IPS-15b (cell line): Measurements from ENCODE around the gene SYNJ2.

Source experiments
- H3K27me3 ChIP-seq: one replicate; pipeline ENCODE4 v1.6.1; 2013; ENCODE audit warnings: low read length; ENCODE audit not compliant: control insufficient read depth, insufficient read depth
- H3K36me3 ChIP-seq: one replicate; pipeline ENCODE4 v1.6.1; 2013; ENCODE audit warnings: low read length; ENCODE audit not compliant: control insufficient read depth, insufficient read depth
- H3K4me1 ChIP-seq: one replicate; pipeline ENCODE4 v1.6.1; 2013; ENCODE audit warnings: mild to moderate bottlenecking, low read length; ENCODE audit not compliant: control insufficient read depth, insufficient read depth
- H3K4me3 ChIP-seq: one replicate; pipeline ENCODE4 v1.5.1; 2013; ENCODE audit warnings: low read depth, low read length
- H3K9ac ChIP-seq: one replicate; pipeline ENCODE4 v1.6.1; 2013; ENCODE audit warnings: low read depth, mild to moderate bottlenecking, low read length
- H3K9me3 ChIP-seq: one replicate; pipeline ENCODE4 v1.6.1; 2013; ENCODE audit warnings: mild to moderate bottlenecking, low read length; ENCODE audit not compliant: control insufficient read depth, insufficient read depth

SYNJ2 gene

GRCh38 chr6:158104696-158105095, 123.0 kb downstream of the SYNJ2 start:
- no peaks in the 10 kb centered on the region for H3K36me3 ChIP-seq
- H3K4me3 ChIP-seq, result no peak overlapping the region
- no peaks in the 10 kb centered on the region for H3K27me3 ChIP-seq
- H3K9me3 ChIP-seq, result no peaks in the 10 kb centered on the region
- no peaks in the 10 kb centered on the region for H3K4me1 ChIP-seq
- no peak overlapping the region for H3K9ac ChIP-seq

GRCh38 chr6:158109748-158110147, 128.1 kb downstream of the SYNJ2 start:
- no peaks in the 10 kb centered on the region for H3K36me3 ChIP-seq
- no peaks in the 10 kb centered on the region for H3K4me1 ChIP-seq
- no peak overlapping the region for H3K4me3 ChIP-seq
- no peaks in the 10 kb centered on the region for H3K9me3 ChIP-seq
- no peaks in the 10 kb centered on the region for H3K27me3 ChIP-seq
- H3K9ac ChIP-seq, result no peak overlapping the region

- no peaks in the 10 kb centered on the region for H3K27me3 ChIP-seq
- no peaks in the 10 kb centered on the region for H3K9me3 ChIP-seq
- H3K9ac ChIP-seq, result no peak overlapping the region
- no peak overlapping the region for H3K4me3 ChIP-seq
- no peaks in the 10 kb centered on the region for H3K36me3 ChIP-seq
- H3K4me1 ChIP-seq, result no peaks in the 10 kb centered on the region
These were observed 129.3 kb downstream of the SYNJ2 start for GRCh38 chr6:158110986-158111385.

DNA sequence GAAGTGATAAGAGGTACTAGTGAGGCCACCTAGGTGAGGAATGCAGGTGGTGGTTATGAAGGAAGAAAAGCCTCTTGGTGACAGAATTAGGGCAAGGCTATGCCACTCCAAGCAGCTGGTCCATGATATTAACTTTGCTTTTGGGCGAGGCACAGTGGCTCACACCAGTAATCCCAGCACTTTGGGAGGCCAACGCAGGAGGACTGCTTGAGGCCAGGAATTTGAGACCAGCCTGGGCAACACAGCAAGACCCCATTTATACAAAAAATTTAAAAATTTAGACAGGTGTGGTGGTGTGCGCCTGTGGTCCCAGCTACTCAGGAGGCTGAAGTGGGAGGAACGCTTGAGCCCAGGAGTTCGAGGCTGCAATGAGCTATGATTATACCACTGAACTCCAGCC, 130.3 kb downstream of the SYNJ2 start:
- Histone ChIP-seq H3K9me3 (no peaks in the 10 kb centered on the region), H3K9ac (no peak overlapping the region), H3K4me3 (no peak overlapping the region), H3K27me3 (no peaks in the 10 kb centered on the region), H3K4me1 (no peaks in the 10 kb centered on the region), H3K36me3 (no peaks in the 10 kb centered on the region)

DNA sequence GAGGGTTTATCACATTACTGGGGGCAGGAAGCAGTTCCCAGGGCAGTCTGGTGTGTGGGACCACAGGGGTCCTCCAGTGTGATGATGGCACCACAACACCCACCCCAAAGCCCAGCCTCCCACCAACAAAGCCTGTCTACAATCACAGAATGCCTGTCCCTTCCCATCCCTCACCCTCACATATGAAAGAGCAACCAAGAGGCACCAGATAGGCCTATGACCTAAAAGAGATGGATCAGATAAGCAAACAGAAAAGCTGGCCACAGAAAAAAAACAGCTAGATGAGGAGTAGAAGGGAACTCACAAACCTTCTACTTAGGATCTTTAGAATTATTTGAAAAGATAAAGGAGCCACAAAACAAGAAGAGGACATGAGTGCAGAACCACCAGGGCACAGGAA, 132.1 kb downstream of the SYNJ2 start:
- Histone ChIP-seq H3K4me1 (no peaks in the 10 kb centered on the region), H3K4me3 (no peak overlapping the region), H3K27me3 (no peaks in the 10 kb centered on the region), H3K9me3 (no peaks in the 10 kb centered on the region), H3K9ac (no peak overlapping the region), H3K36me3 (no peaks in the 10 kb centered on the region)

GRCh38 chr6:158115102-158115501, 133.4 kb downstream of the SYNJ2 start:
- H3K4me1 ChIP-seq, result no peaks in the 10 kb centered on the region
- no peaks in the 10 kb centered on the region for H3K27me3 ChIP-seq
- H3K9ac ChIP-seq, result no peak overlapping the region
- H3K4me3 ChIP-seq, result no peak overlapping the region
- no peaks in the 10 kb centered on the region for H3K9me3 ChIP-seq
- peaks cover 1% of the 10 kb centered on the region for H3K36me3 ChIP-seq

- H3K4me1 ChIP-seq, result no peaks in the 10 kb centered on the region
- no peaks in the 10 kb centered on the region for H3K9me3 ChIP-seq
- no peak overlapping the region for H3K4me3 ChIP-seq
- peaks cover 5% of the 10 kb centered on the region for H3K36me3 ChIP-seq
- no peak overlapping the region for H3K9ac ChIP-seq
- H3K27me3 ChIP-seq, result no peaks in the 10 kb centered on the region
These were observed 133.8 kb downstream of the SYNJ2 start for GRCh38 chr6:158115508-158115907.

- Histone ChIP-seq H3K4me1 (no peaks in the 10 kb centered on the region), H3K9me3 (no peaks in the 10 kb centered on the region), H3K36me3 (peaks cover 5% of the 10 kb centered on the region), H3K4me3 (no peak overlapping the region), H3K27me3 (no peaks in the 10 kb centered on the region), H3K9ac (no peak overlapping the region)
These were observed 137.2 kb downstream of the SYNJ2 start for GRCh38 chr6:158118886-158119285.

DNA sequence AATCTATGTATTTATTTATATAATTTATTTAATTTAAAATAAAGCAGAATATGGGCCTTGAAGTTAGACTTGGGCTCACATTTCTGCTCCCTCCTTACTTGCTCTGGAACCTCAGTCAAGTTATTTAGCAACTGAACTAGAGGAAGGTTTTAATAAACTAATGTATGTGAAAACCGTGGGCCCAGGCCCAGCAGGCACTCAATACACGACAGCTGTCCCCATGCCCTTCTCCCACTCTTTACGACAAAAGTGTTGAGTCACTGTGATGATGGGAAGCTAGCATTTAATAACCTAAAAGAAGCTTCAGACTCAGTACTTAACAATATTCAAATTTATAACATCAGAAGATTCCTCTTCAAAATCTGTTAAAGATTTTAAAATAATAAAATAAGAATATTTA, 139.7 kb downstream of the SYNJ2 start:
- Histone ChIP-seq H3K27me3 (no peaks in the 10 kb centered on the region), H3K9ac (no peak overlapping the region), H3K4me3 (no peak overlapping the region), H3K9me3 (no peaks in the 10 kb centered on the region), H3K4me1 (no peaks in the 10 kb centered on the region), H3K36me3 (peaks cover 5% of the 10 kb centered on the region)

- no peaks in the 10 kb centered on the region for H3K4me1 ChIP-seq
- H3K9ac ChIP-seq, result no peak overlapping the region
- H3K9me3 ChIP-seq, result no peaks in the 10 kb centered on the region
- H3K27me3 ChIP-seq, result no peaks in the 10 kb centered on the region
- H3K36me3 ChIP-seq, result peaks cover 5% of the 10 kb centered on the region
- H3K4me3 ChIP-seq, result no peak overlapping the region
These were observed 140.4 kb downstream of the SYNJ2 start for GRCh38 chr6:158122048-158122447.

DNA sequence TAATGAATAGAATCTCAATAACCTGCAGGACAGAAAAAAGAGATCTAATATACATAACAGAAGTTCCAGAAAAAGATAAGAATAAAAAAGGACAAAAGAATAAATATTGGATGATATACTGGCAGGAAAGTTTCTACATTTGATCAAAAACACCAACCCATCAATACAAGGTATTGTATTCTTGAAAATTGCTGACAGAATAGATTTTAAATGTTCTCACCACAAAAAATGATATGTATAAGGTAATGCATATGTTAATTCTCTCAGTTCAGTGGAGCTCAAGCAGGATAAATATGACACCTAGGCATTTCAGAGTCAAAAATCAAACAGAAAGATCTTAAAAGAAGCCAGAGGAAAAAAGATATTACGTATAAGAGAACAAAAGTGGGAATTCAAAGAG, 142.6 kb downstream of the SYNJ2 start:
- Histone ChIP-seq H3K9ac (no peak overlapping the region), H3K4me1 (no peaks in the 10 kb centered on the region), H3K9me3 (no peaks in the 10 kb centered on the region), H3K27me3 (no peaks in the 10 kb centered on the region), H3K4me3 (no peak overlapping the region), H3K36me3 (peaks cover 5% of the 10 kb centered on the region)

DNA sequence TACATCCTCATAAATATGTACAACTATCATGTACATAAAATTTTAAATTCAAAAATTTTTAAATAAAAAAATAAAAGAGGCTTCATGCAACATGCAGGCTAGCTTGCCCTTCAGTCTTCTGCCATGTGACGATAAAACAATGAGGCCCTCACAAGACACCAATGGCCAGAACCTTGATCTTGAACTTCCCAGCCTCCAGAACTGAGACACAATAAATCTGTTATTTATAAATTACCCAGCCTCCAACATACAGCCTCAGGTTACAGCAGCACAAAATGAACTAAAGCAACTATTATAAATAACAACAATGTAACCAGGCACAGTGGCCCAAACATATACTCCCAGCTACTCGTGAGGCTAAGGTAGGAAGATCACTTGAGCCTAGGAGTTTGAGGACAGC, 143.6 kb downstream of the SYNJ2 start:
- Histone ChIP-seq H3K4me3 (no peak overlapping the region), H3K27me3 (no peaks in the 10 kb centered on the region), H3K9me3 (no peaks in the 10 kb centered on the region), H3K36me3 (peaks cover 2% of the 10 kb centered on the region), H3K4me1 (no peaks in the 10 kb centered on the region), H3K9ac (no peak overlapping the region)

GRCh38 chr6:158131926-158132325, 150.3 kb downstream of the SYNJ2 start:
- Histone ChIP-seq H3K27me3 (no peaks in the 10 kb centered on the region), H3K9me3 (no peaks in the 10 kb centered on the region), H3K36me3 (no peaks in the 10 kb centered on the region), H3K9ac (no peak overlapping the region), H3K4me1 (no peaks in the 10 kb centered on the region), H3K4me3 (no peak overlapping the region)
